Measurements from ENCODE around the gene PARD3B. TPM values are rescaled to one million over a fixed set of nuclear protein-coding genes. Genes with fewer than 3 reads are reported as not detected.

The PARD3B gene
- total and polyA plus RNA-seq, 2 donors from 2014 or later: 5.3 to 29.6 TPM

GRCh38 chr2:205579335-205579734 lies 1034.1 kb downstream of the PARD3B start:
- Histone ChIP-seq H3K27me3 (ENCODE audit: control insufficient read depth, insufficient read depth, low read length) (no peaks in the 10 kb centered on the region), H3K4me3 (ENCODE audit: low read length in 3 of 3) (no peak overlapping the region), H3K4me1 (ENCODE audit: control insufficient read depth in 2 of 3, insufficient read depth in 2 of 3, low read depth in 1 of 3, low read length in 3 of 3) (no peaks in the 10 kb centered on the region), H3K9me3 (ENCODE audit: control insufficient read depth in 2 of 3, insufficient read depth in 1 of 3, low read length in 3 of 3) (peaks cover 0 to 6% (median 0%) of the 10 kb centered on the region in 3 donors), H3K36me3 (ENCODE audit: control insufficient read depth in 2 of 3, insufficient read depth in 3 of 3, low read length in 3 of 3) (no peaks in the 10 kb centered on the region), H3K27ac (ENCODE audit: low read depth in 2 of 2, low read length in 2 of 2) (no peak overlapping the region), H3K9ac (ENCODE audit: low read length in 3 of 3) (no peak overlapping the region)
- DNase-seq: no peak
- intact Hi-C loops (cut with DNase I): no loop called here
- TF ChIP-seq, protein P1, sequence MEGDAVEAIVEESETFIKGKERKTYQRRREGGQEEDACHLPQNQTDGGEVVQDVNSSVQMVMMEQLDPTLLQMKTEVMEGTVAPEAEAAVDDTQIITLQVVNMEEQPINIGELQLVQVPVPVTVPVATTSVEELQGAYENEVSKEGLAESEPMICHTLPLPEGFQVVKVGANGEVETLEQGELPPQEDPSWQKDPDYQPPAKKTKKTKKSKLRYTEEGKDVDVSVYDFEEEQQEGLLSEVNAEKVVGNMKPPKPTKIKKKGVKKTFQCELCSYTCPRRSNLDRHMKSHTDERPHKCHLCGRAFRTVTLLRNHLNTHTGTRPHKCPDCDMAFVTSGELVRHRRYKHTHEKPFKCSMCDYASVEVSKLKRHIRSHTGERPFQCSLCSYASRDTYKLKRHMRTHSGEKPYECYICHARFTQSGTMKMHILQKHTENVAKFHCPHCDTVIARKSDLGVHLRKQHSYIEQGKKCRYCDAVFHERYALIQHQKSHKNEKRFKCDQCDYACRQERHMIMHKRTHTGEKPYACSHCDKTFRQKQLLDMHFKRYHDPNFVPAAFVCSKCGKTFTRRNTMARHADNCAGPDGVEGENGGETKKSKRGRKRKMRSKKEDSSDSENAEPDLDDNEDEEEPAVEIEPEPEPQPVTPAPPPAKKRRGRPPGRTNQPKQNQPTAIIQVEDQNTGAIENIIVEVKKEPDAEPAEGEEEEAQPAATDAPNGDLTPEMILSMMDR (IDR thresholded peaks at IDR 0.05; ENCODE audit: borderline replicate concordance, extremely low read depth, insufficient read depth): no peak
- no peak for FAIRE-seq

DNA sequence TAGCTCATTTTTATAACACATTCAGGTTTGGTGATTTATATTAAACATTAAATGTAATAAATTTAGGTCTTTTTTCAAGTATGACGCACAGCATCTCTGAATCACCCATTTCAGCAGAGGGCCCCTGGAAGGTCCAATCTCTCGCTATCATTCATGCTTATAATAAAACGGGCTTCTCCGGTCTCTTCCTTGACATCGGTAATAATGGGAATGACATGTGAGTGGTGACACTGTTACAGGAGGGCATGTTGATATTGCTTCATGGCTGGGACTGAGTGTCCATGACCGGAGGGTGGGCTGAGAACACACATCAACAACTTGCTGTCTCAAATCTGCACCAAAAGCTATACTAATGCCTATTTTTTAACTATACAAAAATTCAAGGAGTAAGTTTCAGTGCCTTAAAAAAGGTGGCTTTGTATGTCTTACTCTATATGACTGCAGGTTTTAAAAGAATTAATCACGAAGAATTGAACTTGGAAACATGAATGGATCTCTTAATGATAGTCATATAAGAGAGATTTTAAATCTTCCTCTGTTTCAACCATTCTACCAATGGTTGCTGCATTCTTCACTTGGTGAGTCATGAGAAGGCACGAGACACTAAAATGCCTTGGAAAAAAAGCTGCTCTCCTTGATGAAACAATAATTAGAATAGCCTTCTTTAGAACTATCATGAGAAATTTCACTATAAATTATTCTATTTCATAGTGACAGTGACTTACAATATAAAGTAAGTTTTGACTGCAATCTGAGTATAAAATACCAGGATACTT lies 1035.1 kb downstream of the PARD3B start:
- no peak for DNase-seq
- Histone ChIP-seq H3K27me3 (ENCODE audit: control insufficient read depth, insufficient read depth, low read length) (no peaks in the 10 kb centered on the region), H3K4me1 (ENCODE audit: control insufficient read depth in 2 of 3, insufficient read depth in 2 of 3, low read depth in 1 of 3, low read length in 3 of 3) (no peaks in the 10 kb centered on the region), H3K36me3 (ENCODE audit: control insufficient read depth in 2 of 3, insufficient read depth in 3 of 3, low read length in 3 of 3) (no peaks in the 10 kb centered on the region), H3K9ac (ENCODE audit: low read length in 3 of 3) (no peak overlapping the region), H3K9me3 (ENCODE audit: control insufficient read depth in 2 of 3, insufficient read depth in 1 of 3, low read length in 3 of 3) (peaks cover 0 to 6% (median 0%) of the 10 kb centered on the region in 3 donors), H3K4me3 (ENCODE audit: low read length in 3 of 3) (no peak overlapping the region), H3K27ac (ENCODE audit: low read depth in 2 of 2, low read length in 2 of 2) (no peak overlapping the region)
- TF ChIP-seq, protein P1 (IDR thresholded peaks at IDR 0.05; ENCODE audit: borderline replicate concordance, extremely low read depth, insufficient read depth): no peak
- intact Hi-C loops (cut with DNase I): no loop called here
- FAIRE-seq: no peak

GRCh38 chr2:205582366-205582765 lies 1037.1 kb downstream of the PARD3B start:
- no peaks in the 10 kb centered on the region for H3K9me3 ChIP-seq (ENCODE audit: control insufficient read depth in 2 of 3, insufficient read depth in 1 of 3, low read length in 3 of 3)
- DNase-seq (no peak), FAIRE-seq (no peak)
- no peak overlapping the region for H3K27ac ChIP-seq (ENCODE audit: low read depth in 2 of 2, low read length in 2 of 2)
- no peaks in the 10 kb centered on the region for H3K36me3 ChIP-seq (ENCODE audit: control insufficient read depth in 2 of 3, insufficient read depth in 3 of 3, low read length in 3 of 3)
- H3K27me3 ChIP-seq (ENCODE audit: control insufficient read depth, insufficient read depth, low read length): no peaks in the 10 kb centered on the region
- H3K4me3 ChIP-seq (ENCODE audit: low read length in 3 of 3): no peak overlapping the region
- TF ChIP-seq, protein P1 (IDR thresholded peaks at IDR 0.05; ENCODE audit: borderline replicate concordance, extremely low read depth, insufficient read depth): no peak
- H3K9ac ChIP-seq (ENCODE audit: low read length in 3 of 3): no peak overlapping the region
- intact Hi-C loops (cut with DNase I): no loop called here
- no peaks in the 10 kb centered on the region for H3K4me1 ChIP-seq (ENCODE audit: control insufficient read depth in 2 of 3, insufficient read depth in 2 of 3, low read depth in 1 of 3, low read length in 3 of 3)
